ENCODE measurements around the gene ZIM2.
"Not testable (repeated sequence)": the region's sequence is repeated elsewhere in the genome, so short reads cannot be mapped to it uniquely, and the experiment has no call there.

The ZIM2 gene

DNA sequence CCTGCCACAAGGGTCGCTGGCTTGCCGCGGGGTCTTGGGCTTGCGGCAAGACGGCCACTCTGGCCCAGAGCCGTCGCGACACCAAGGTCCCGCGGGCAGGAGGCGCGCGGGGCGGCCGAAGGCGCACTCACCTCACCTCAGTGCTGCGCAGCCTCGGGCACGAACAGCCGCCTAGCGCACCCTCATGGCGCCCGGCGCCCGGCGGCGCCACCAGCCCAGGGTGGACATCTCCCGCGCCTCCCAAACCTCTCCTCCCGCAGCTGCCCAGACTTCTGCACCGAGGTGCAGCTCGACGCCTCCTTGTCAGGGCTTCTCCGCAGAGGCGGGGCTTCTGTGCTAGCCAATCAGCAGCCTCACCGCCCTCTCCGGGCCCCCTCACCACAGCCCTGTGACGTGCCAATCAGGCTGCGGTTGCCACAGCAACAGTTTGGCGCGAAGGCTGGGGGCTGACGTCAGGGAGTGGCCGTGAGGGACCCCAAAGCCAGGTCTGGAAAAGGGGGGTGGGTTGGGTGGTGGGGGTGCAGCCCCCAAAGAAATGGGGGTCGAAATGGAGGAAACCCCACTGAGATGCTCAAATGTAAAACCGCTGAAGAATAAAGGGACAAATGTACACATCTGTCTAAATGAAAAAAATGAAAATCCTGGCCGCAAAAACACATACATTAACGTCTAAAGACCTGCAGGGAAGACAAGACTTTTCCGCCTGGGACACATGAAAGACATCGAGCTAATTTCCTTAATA, at the start of gene ZIM2, which contains the start of gene PEG3:
Gene ZIM2 (minus strand): TSS at position 276 of the 742 bp plus-strand sequence. CDS start 16,449 bp downstream, outside the sequence.
Gene PEG3 (minus strand): TSS at position 276 of the 742 bp plus-strand sequence. CDS start 16,071 bp downstream, outside the sequence.
- FAIRE-seq (no peak), DNase-seq (ENCODE audit: extremely low spot score, insufficient read length, low read depth) (no peak)

DNA sequence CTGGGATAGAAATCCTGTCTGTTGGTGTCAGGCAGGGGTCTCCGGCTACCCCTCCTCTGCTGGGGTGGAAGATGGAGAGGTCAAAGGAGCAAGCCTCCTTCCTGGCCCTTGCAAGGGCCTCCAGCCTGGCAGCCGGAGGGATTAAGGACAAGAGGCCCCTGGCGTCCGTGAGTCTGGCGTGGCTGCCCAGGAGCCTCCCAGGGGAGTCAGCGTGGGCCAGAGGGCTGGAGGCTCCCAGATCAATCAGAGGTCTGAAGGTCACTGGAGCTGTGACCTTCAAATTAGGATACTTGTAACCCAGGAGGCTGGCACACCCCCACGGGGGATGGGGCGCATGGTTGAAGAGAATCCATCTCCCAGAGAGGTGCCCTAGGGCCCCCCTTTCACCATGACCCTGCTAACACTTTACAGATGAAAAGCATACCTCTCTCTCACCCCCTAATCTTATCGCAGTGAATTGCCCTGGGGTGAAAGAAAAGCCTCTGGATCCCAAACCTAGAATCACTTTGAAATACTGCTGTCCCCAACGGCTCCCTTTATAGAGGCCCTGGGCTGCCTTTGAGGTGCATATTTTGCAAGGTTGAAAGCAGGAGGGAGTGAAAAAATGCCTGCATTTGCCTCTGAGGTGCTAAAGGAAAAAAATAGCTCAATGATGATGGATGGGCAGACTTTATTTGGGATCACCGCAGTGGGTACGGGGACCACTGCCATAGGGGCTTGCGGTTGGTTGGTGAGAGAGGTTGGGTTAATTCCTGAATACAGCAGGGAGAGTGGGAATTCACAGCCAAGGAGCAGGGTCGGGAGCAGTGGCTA, 44.9 kb upstream of the ZIM2 start:
- DNase-seq (ENCODE audit: extremely low spot score, insufficient read length, low read depth) (no peak), FAIRE-seq (no peak)

DNA sequence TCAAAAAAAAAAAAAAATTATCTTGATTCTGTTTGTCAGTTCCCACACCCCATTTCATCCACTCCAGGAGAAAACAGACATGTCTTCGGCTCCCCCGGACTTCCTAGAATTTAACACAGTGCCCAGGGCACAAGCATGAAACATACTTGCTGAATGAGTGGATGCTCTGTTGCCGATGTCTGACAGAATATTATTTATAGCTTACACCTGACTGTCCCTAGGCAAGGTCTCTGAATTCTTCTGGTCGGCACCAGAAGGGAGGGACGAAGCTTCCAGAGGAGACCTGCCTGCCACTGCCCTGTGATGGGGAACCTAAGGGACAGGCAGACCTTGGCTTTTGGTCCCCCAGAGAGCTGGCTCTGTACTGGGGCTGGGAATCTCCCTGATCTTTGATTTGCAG, 43.9 kb upstream of the ZIM2 start:
- no peak for FAIRE-seq

GRCh38 chr19:56880592-56881190, 40.2 kb upstream of the ZIM2 start:
- DNase-seq (ENCODE audit: extremely low spot score, insufficient read length, low read depth) = no peak
- no peak for FAIRE-seq

More for the DNA sequence above, 43.9 kb upstream of the ZIM2 start:
- DNase-seq (ENCODE audit: extremely low spot score, insufficient read length, low read depth) = no peak

DNA sequence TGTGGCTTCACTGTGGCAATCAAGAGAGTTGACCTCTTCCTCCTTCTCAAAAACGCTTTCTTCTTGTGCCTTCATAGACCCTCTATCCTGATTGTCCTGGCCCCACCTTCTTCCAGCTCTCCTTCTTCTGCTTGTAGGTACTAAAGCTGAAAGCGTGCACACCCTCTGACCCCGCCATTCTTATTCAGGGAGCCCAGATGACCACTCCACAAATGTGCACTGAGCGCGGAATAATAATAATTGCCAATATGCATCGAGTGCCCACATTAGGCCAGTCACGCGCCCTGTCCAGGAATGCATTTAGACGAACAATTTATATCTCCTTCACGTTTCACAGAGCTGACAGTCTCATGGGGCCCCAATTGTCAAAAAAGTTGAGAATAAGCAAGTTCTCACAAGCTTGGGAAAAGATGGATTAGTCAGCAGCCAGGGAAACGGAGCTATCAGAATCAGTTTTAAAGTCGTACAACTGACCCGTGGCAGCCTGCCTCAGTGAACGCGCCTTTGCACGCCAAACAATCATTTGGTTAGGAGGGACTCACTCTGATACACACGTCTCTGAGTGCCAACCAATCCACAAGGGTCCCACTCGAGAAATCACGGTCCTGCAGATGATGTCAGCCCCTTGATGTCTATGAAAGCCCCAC, 36.7 kb upstream of the ZIM2 start:
- DNase-seq (ENCODE audit: extremely low spot score, insufficient read length, low read depth) = no peak
- FAIRE-seq = no peak

GRCh38 chr19:56875717-56876116, 35.2 kb upstream of the ZIM2 start:
- no peak for FAIRE-seq
- no peak for DNase-seq (ENCODE audit: extremely low spot score, insufficient read length, low read depth)

- no peak for FAIRE-seq
- no peak for DNase-seq (ENCODE audit: extremely low spot score, insufficient read length, low read depth)
These were observed 34.0 kb upstream of the ZIM2 start for GRCh38 chr19:56874530-56874929.

GRCh38 chr19:56873493-56873892, 33.0 kb upstream of the ZIM2 start:
- DNase-seq (ENCODE audit: extremely low spot score, insufficient read length, low read depth) (no peak), FAIRE-seq (no peak)

GRCh38 chr19:56869886-56870285, 29.4 kb upstream of the ZIM2 start:
- DNase-seq (ENCODE audit: extremely low spot score, insufficient read length, low read depth) (no peak), FAIRE-seq (no peak)

DNA sequence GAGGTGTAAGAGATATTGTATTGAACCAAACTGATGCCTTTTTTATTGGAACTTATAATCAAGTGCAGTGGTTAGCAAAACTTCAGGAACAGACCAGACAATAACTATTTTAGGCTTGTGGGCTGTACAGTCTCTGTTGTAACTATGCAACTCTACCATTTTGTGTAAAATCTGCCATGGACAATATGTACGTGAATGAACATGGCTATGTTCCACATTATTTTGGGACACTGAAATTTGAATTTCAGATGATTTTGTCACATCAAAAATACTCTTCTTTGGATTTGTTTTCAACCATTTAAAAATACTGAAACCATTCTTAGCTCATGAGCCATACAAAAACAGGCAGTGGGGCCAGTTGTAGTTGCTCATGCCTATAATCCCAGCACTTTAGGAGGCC, 27.9 kb upstream of the ZIM2 start:
- no peak for FAIRE-seq
- no peak for DNase-seq (ENCODE audit: extremely low spot score, insufficient read length, low read depth)

- no peak for DNase-seq (ENCODE audit: extremely low spot score, insufficient read length, low read depth)
- FAIRE-seq = no peak
These were observed 26.0 kb upstream of the ZIM2 start for GRCh38 chr19:56866538-56866937.

DNA sequence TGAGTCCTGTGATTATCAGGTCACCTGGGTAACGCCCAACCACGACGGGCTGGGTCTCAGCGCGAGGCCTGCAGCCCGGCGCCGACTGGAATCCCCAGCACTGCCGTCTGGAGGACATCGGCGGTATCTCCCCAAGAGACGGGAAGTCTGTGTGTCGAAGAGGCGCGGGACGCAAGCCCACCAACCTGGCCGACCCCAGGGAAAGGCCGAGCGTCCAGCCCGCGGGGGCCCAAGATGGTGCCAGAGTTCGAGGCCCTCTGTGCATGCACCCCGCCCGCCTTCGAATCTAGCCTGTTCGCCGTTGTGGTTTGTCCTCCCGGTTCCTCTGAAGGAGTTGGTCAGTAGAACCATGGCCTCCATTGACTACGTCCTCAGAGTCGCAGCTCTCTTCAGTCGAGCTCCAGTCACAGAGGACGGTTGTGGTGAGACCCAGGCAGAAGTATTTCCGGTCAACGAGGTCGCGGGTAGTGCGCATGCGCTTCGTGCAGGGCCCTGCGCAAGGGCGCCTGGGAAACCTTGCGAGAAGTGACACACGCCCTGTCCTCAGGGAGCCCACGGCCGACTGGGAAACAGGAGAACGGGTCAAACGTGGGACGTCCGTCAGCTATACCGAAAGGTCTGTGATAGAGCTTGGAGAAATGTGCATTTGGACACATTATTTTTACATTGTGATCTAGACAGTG, 24.1 kb upstream of the ZIM2 start:
- FAIRE-seq = no peak
- DNase-seq (ENCODE audit: extremely low spot score, insufficient read length, low read depth) = no peak

DNA sequence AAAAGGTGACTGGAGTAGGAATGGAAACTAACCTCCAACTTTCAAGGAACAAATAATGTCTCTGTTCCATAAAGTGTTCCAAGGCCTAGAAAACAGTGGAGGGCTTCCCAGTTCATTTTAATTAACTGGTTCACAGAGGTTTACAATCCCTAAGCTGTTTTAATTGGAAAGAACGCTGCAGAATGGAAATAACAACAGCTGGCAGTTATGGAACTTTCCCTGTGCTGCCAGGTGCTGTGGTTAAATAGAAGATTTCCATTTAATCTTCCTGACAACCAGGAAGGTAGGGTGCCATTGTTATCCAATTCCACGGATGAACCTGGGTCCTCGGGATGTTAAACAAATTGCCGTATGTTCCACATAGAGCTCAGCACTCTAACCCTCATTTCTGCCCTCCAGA, 22.2 kb upstream of the ZIM2 start:
- no peak for FAIRE-seq
- DNase-seq (ENCODE audit: extremely low spot score, insufficient read length, low read depth) = no peak

DNA sequence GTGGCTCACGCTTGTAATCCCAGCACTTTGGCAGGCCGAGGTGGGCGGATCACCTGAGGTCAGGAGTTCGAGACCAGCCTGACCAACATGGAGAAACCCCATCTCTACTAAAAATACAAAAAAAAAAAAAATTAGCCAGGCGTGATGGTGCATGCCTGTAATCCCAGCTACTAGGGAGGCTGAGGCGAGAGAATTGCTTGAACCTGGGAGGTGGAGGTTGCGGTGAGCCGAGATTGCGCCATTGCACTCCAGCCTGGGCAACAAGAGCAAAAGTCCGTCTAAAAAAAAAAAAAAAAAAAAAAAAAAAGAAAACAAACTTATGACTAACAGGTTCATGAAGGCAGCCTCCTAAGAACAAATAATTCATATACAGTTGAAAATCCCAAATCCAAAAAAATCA, 19.9 kb upstream of the ZIM2 start:
- FAIRE-seq; DNase-seq (ENCODE audit: extremely low spot score, insufficient read length, low read depth): not testable (repeated sequence)

DNA sequence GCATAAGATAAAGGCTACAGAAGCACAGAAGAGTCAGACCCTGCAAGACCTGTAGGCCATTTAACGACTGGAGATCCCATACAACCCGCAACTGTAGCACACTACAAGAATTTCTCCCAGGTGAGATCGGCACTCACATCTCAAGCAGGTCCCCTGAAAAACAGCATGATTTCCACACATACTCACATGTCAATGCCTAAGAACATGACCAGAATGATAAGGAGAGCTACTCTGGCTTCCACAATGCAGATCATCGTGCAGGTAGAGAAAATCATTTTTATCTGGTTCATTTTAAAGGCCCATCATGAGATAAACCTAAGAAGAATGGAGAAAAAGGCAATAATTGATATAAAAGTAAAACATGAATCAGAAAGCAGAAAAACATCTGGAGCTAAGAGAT, 17.5 kb upstream of the ZIM2 start:
- DNase-seq (ENCODE audit: extremely low spot score, insufficient read length, low read depth) = no peak
- FAIRE-seq = no peak

- FAIRE-seq = no peak
- DNase-seq (ENCODE audit: extremely low spot score, insufficient read length, low read depth) = no peak
These were observed 16.3 kb upstream of the ZIM2 start for GRCh38 chr19:56856822-56857221.

DNA sequence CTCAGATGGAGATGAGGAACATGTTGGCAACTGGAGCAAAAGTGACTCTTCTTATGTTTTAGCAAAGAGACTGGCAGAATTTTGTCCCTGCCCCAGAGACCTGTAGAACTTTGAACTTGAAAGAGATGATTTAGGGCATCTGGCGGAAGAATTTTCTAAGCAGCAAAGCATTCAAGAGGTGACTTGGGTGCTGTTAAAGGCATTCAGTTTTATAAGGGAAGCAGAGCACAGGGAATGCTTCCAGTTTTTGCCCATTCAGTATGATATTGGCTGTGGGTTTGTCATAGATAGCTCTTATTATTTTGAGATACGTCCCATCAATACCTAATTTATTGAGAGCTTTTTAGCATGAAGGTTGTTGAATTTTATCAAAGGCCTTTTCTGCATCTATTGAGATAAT, 11.8 kb upstream of the ZIM2 start:
- DNase-seq (ENCODE audit: extremely low spot score, insufficient read length, low read depth); FAIRE-seq: not testable (repeated sequence)

DNA sequence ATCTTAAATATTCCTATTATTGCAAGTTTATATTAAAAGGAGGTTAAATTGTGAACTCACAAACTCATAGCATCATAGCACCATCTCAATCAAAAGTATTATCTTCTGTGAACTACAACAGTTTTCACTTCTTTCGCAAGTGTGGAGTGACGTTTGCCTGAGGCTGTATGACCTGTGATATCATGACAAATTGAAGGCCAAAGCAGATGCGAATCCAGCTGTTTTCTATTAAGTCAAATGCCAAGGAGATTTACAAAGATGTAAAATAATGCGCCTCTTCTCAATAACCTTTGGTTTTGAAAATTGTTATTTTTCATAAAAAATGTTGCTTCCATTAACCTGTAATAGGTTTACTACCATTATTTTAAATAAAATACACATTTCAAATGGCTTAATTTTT, 7.6 kb upstream of the ZIM2 start:
- no peak for DNase-seq (ENCODE audit: extremely low spot score, insufficient read length, low read depth)
- FAIRE-seq = no peak

GRCh38 chr19:56842412-56842811, 1.9 kb upstream of the ZIM2 start:
- DNase-seq (ENCODE audit: extremely low spot score, insufficient read length, low read depth) (no peak), FAIRE-seq (no peak)

GRCh38 chr19:56841193-56841543, 642 bp upstream of the ZIM2 start:
- no peak for DNase-seq (ENCODE audit: extremely low spot score, insufficient read length, low read depth)
- no peak for FAIRE-seq
